DND-41 (cell line): ENCODE results near the gene NPC1.

ENCODE experiments used
- ATAC-seq: fragments of 200-7000 bp; cut with Tn5 transposase; 3 replicates; pipeline ENCODE4 v1.9.1; 2021; ENCODE audit warnings: low read depth; ENCODE audit not compliant: insufficient read depth
- DNase-seq: peaks from one replicate; pipeline ENCODE4 v3.0.0-alpha.2; 2020
- H2AFZ ChIP-seq: 2 replicates; pipeline ENCODE4 v1.6.0; 2012; ENCODE audit warnings: low read depth, low read length
- H3K27ac ChIP-seq: 2 replicates; pipeline ENCODE4 v1.5.1; 2012; ENCODE audit warnings: low read length, inconsistent platforms
- H3K27me3 ChIP-seq: fragments of 200-600 bp; sonication (generic); 2 replicates; pipeline ENCODE4 v1.6.0; 2012; ENCODE audit warnings: low read length, mild to moderate bottlenecking, inconsistent platforms; ENCODE audit not compliant: insufficient read depth, poor library complexity
- H3K36me3 ChIP-seq: 2 replicates; pipeline ENCODE4 v1.5.1; 2012; ENCODE audit warnings: low read length, inconsistent platforms; ENCODE audit not compliant: insufficient read depth
- H3K4me1 ChIP-seq: 2 replicates; pipeline ENCODE4 v1.5.1; 2012; ENCODE audit warnings: mild to moderate bottlenecking, low read length; ENCODE audit not compliant: insufficient read depth
- H3K4me2 ChIP-seq: 2 replicates; pipeline ENCODE4 v1.6.0; 2012; ENCODE audit warnings: mild to moderate bottlenecking, moderate library complexity, low read length, inconsistent platforms; ENCODE audit not compliant: insufficient read depth
- H3K4me3 ChIP-seq, 2 experiments: fragments of 200-600 bp in 1 of 2; shearing (Covaris generic) in 1 of 2; 2 replicates each; pipeline ENCODE4 v1.5.1; 2012 to 2016; ENCODE audit warnings: inconsistent platforms in 2 of 2, low read length in 2 of 2, mild to moderate bottlenecking in 2 of 2, low read depth in 1 of 2, moderate library complexity in 1 of 2
- H3K79me2 ChIP-seq: 2 replicates; pipeline ENCODE4 v1.6.0; 2012; ENCODE audit warnings: low read length, inconsistent platforms; ENCODE audit not compliant: insufficient read depth
- H3K9ac ChIP-seq: 2 replicates; pipeline ENCODE4 v1.6.0; 2012; ENCODE audit warnings: low read depth, mild to moderate bottlenecking, inconsistent platforms, low read length, moderate library complexity
- H3K9me3 ChIP-seq: 2 replicates; pipeline ENCODE4 v1.5.1; 2012; ENCODE audit warnings: low read length, moderate library complexity, mild to moderate bottlenecking, inconsistent platforms; ENCODE audit not compliant: insufficient read depth, severe bottlenecking
- H4K20me1 ChIP-seq: 2 replicates; pipeline ENCODE4 v1.6.0; 2012; ENCODE audit warnings: low read length; ENCODE audit not compliant: insufficient read depth
- EZH2 ChIP-seq: IDR thresholded peaks from 3 replicates; pipeline ENCODE4 v1.6.1; 2012; ENCODE audit warnings: borderline replicate concordance, low read depth, mild to moderate bottlenecking, moderate library complexity, low read length, inconsistent platforms; ENCODE audit not compliant: severe bottlenecking
- TF ChIP-seq, protein P1 (sequence below): IDR thresholded peaks from 2 replicates; pipeline ENCODE4 v1.5.1; 2012; ENCODE audit warnings: borderline replicate concordance, low read length, moderate library complexity, mild to moderate bottlenecking; ENCODE audit not compliant: poor library complexity, severe bottlenecking; ENCODE audit errors: extremely low read depth

Gene NPC1

DNA sequence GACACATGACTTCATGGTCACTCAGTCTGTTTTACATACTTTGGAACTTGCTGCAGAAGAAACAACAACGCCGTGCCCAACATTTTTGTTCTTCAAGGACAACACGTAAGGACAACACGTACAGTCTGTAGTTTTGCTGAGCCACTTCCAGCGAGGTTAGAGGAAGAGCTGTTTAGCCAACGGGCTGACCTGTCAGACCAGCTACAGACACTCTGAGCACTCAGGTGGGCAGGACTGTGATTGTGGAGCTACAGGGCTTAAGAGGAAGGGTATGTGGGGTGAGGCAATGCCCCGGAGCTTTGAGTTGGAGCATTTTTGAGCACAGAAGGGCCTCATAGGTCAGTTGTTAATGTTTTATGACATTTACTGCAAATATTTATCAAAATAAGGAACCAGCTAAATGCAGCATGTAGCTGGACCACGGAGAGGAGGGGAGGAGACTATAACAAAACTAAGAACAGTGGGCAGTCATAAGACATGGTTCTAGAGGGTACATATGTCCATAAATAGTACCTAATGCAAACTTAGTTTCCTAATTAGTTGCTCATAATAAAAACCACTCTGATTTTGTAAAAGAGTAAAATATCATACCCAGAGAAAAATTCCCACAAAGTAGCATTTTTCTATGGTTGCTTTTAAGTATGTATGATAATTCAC, 26.3 kb upstream of the NPC1 start:
- no peak overlapping the region for H3K4me2 ChIP-seq
- H3K79me2 ChIP-seq, result no peaks in the 10 kb centered on the region
- ATAC-seq, result no peak
- H3K4me3 ChIP-seq, result no peak overlapping the region
- no peak for TF ChIP-seq EZH2
- TF ChIP-seq, protein P1, sequence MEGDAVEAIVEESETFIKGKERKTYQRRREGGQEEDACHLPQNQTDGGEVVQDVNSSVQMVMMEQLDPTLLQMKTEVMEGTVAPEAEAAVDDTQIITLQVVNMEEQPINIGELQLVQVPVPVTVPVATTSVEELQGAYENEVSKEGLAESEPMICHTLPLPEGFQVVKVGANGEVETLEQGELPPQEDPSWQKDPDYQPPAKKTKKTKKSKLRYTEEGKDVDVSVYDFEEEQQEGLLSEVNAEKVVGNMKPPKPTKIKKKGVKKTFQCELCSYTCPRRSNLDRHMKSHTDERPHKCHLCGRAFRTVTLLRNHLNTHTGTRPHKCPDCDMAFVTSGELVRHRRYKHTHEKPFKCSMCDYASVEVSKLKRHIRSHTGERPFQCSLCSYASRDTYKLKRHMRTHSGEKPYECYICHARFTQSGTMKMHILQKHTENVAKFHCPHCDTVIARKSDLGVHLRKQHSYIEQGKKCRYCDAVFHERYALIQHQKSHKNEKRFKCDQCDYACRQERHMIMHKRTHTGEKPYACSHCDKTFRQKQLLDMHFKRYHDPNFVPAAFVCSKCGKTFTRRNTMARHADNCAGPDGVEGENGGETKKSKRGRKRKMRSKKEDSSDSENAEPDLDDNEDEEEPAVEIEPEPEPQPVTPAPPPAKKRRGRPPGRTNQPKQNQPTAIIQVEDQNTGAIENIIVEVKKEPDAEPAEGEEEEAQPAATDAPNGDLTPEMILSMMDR, result no peak
- H3K9me3 ChIP-seq, result no peaks in the 10 kb centered on the region
- no peak overlapping the region for H3K27ac ChIP-seq
- no peak overlapping the region for H3K9ac ChIP-seq
- DNase-seq, result no peak
- H3K36me3 ChIP-seq, result no peaks in the 10 kb centered on the region
- H4K20me1 ChIP-seq, result no peaks in the 10 kb centered on the region
- no peaks in the 10 kb centered on the region for H3K4me1 ChIP-seq
- H3K27me3 ChIP-seq, result no peaks in the 10 kb centered on the region
- no peak overlapping the region for H2AFZ ChIP-seq

DNA sequence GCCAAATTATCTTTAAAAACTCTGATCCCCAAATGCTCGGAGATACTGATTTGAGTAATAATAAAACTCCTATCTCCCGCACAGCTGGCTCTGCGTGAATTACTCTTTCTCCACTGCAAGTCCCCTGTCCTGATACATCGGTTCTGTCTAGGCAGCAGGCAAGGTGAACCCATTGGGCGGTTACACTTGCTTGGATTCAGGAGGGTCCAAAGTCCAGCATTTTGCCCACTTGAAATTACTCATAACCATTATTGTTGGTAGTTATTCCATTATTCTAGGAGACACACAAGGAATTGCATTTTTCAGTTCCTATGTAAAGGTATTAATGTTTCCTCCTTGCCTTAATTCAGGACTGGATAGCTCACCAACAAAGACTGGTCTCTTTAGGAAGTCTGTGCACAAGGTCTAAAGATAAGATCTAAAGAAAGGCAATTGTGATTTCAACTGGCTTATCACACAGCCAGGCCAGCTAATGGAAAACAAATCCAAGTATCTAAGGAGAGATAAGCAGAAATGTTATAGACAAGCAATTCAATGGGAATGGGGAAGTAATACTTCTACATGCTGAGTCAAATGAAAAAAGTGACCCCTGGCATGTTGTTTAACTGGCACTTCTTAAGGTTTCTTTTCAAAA, 23.2 kb upstream of the NPC1 start:
- Histone ChIP-seq H3K4me2 (no peak overlapping the region), H3K27me3 (no peaks in the 10 kb centered on the region), H2AFZ (no peak overlapping the region), H4K20me1 (no peaks in the 10 kb centered on the region), H3K9ac (no peak overlapping the region), H3K4me1 (no peaks in the 10 kb centered on the region), H3K9me3 (no peaks in the 10 kb centered on the region), H3K27ac (no peak overlapping the region), H3K36me3 (no peaks in the 10 kb centered on the region), H3K79me2 (no peaks in the 10 kb centered on the region), H3K4me3 (no peak overlapping the region)
- TF ChIP-seq EZH2, result no peak
- TF ChIP-seq, protein P1, result no peak
- no peak for ATAC-seq
- DNase-seq, result no peak

DNA sequence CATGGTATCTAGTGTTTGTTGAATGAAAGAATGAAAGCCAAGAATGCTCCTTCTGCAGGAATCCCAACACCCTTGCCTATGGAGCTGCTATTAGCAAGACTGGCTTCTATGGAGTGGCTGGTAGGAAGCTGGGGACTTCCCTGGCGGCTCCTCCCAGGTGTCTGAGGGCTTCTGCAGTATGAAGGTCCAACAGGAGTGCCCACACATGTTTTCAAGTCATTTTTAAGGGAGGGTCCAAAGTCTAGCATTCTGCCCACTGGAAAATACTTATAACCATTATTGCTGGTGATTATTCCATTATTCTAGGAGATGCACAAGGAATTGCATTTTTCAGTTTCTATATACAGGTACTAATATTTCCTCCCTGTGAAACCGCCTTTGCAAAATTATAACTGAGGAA, 21.9 kb upstream of the NPC1 start:
- ATAC-seq (no peak), DNase-seq (no peak)
- Histone ChIP-seq H3K36me3 (no peaks in the 10 kb centered on the region), H3K9me3 (no peaks in the 10 kb centered on the region), H3K4me3 (no peak overlapping the region), H2AFZ (no peak overlapping the region), H3K79me2 (no peaks in the 10 kb centered on the region), H3K27me3 (no peaks in the 10 kb centered on the region), H4K20me1 (no peaks in the 10 kb centered on the region), H3K4me1 (no peaks in the 10 kb centered on the region), H3K27ac (no peak overlapping the region), H3K9ac (no peak overlapping the region), H3K4me2 (no peak overlapping the region)
- TF ChIP-seq, protein P1, result no peak
- TF ChIP-seq EZH2, result no peak
